Testis (tissue), 3 donors: Measurements from ENCODE around the gene STXBP6. TPM values are rescaled to one million over a fixed set of nuclear protein-coding genes. Genes with fewer than 3 reads are reported as not detected.

Experiments used
- DNase-seq: peaks from one replicate; pipeline ENCODE4 v3.0.0-alpha.2; 2019
- H3K27ac ChIP-seq, 2 donors: fragments of 200-600 bp; sonication (generic); one replicate each; pipeline ENCODE4 v1.5.1; 2019
- H3K27me3 ChIP-seq: fragments of 200-600 bp; sonication (generic); one replicate; pipeline ENCODE4 v1.5.1; 2019
- H3K36me3 ChIP-seq: fragments of 200-600 bp; sonication (generic); one replicate; pipeline ENCODE4 v1.5.1; 2017; ENCODE audit warnings: low read depth; ENCODE audit errors: missing control alignments
- H3K4me1 ChIP-seq: fragments of 200-600 bp; sonication (generic); one replicate; pipeline ENCODE4 v1.5.1; 2019
- H3K4me3 ChIP-seq, 2 donors: fragments of 200-600 bp; sonication (generic); one replicate each; pipeline ENCODE4 v1.5.1; 2017 to 2019
- H3K9me3 ChIP-seq: fragments of 200-600 bp; sonication (generic); one replicate; pipeline ENCODE4 v1.5.1; 2017
- CTCF ChIP-seq, 3 experiments: fragments of 450-650 bp in 2 of 3; fragments of 200-600 bp in 1 of 3; sonication (generic) in 1 of 3; IDR thresholded peaks; one replicate each; pipeline ENCODE4 v1.5.1; 2016 to 2019; ENCODE audit warnings: antibody characterized with exemption in 3 of 3, mild to moderate bottlenecking in 2 of 3, moderate library complexity in 1 of 3
- POLR2A ChIP-seq: fragments of 450-650 bp; IDR thresholded peaks from one replicate; pipeline ENCODE4 v1.6.1; 2017; ENCODE audit warnings: antibody characterized with exemption, mild to moderate bottlenecking, moderate library complexity
- WGBS, 2 donors: methylation state at CpG; one replicate each; pipeline ENCODE4 v1.1.5; 2018; 5-methylcytosine and 5-hydroxymethylcytosine counted together
- intact Hi-C: fragments of 100-400 bp; cut with DNase I; formaldehyde crosslinking; loops from one replicate; pipeline ENCODE4 v1.15.1; 2023; ENCODE audit warnings: low total_unique reads
- polyA plus RNA-seq: library from polyadenylated mRNA; stranded (reverse); fragments of 350-450 nt; fragmentation: Illumina TruSeq; extraction: RNeasy Lipid Tissue Mini Kit (QIAGEN cat#74804); gene quantifications from one replicate; pipeline ENCODE4 v1.2.3, GENCODE V29; 2014; ENCODE audit warnings: low read depth, low replicate concordance; ENCODE audit not compliant: insufficient read depth
- total RNA-seq, 2 donors: library from RNA; depleted of rRNA; stranded (reverse); fragments of >200 nt; gene quantifications; one replicate each; pipeline ENCODE4 v1.2.3, GENCODE V29; 2016

The STXBP6 gene
- total and polyA plus RNA-seq, 3 donors from 2014 or later: 4.7 to 11.3 (median 8.6) TPM

GRCh38 chr14:24818823-24819341, 231.1 kb downstream of the STXBP6 start:
- DNase-seq: no peak
- no peak for TF ChIP-seq POLR2A
- no peak for TF ChIP-seq CTCF (IDR thresholded peaks at IDR 0.05)

GRCh38 chr14:24818058-24818822, 231.7 kb downstream of the STXBP6 start:
- intact Hi-C loops: no loop called here
- H3K4me3 ChIP-seq: no peak overlapping the region
- H3K27me3 ChIP-seq: no peaks in the 10 kb centered on the region
- H3K9me3 ChIP-seq: no peaks in the 10 kb centered on the region
- no peak for DNase-seq
- H3K4me1 ChIP-seq: no peaks in the 10 kb centered on the region
- TF ChIP-seq POLR2A (no peak), CTCF (IDR thresholded peaks at IDR 0.05) (no peak)
- WGBS, 2 donors: 41 to 44% methylated on average over 15 of the region's 15 CpGs
- H3K36me3 ChIP-seq: no peaks in the 10 kb centered on the region
- H3K27ac ChIP-seq: no peak overlapping the region

More at GRCh38 chr14:24818823-24819341, 231.1 kb downstream of the STXBP6 start:
- Histone ChIP-seq H3K27me3 (no peaks in the 10 kb centered on the region), H3K4me3 (no peak overlapping the region), H3K4me1 (no peaks in the 10 kb centered on the region), H3K36me3 (no peaks in the 10 kb centered on the region), H3K27ac (no peak overlapping the region), H3K9me3 (no peaks in the 10 kb centered on the region)
- intact Hi-C loops: no loop called here
- WGBS, 2 donors: 91% methylated on average over 13 of the region's 13 CpGs

GRCh38 chr14:24817212-24818057, 232.5 kb downstream of the STXBP6 start:
- H3K27ac ChIP-seq: no peak overlapping the region
- intact Hi-C loops: no loop called here

GRCh38 chr14:24816929-24817211, 233.1 kb downstream of the STXBP6 start:
- TF ChIP-seq CTCF (IDR thresholded peaks at IDR 0.05) (no peak), POLR2A (no peak)
- Histone ChIP-seq H3K4me3 (no peak overlapping the region), H3K4me1 (no peaks in the 10 kb centered on the region), H3K27ac (no peak overlapping the region), H3K9me3 (no peaks in the 10 kb centered on the region), H3K36me3 (no peaks in the 10 kb centered on the region), H3K27me3 (no peaks in the 10 kb centered on the region)
- intact Hi-C loops: no loop called here
- 95% methylated on average over 3 of the region's 3 CpGs for WGBS, 2 donors
- no peak for DNase-seq

More at GRCh38 chr14:24817212-24818057, 232.5 kb downstream of the STXBP6 start:
- no peaks in the 10 kb centered on the region for H3K27me3 ChIP-seq
- no peaks in the 10 kb centered on the region for H3K4me1 ChIP-seq
- TF ChIP-seq POLR2A (no peak), CTCF (IDR thresholded peaks at IDR 0.05) (no peak)
- H3K9me3 ChIP-seq: no peaks in the 10 kb centered on the region
- 63 to 65% methylated on average over 11 of the region's 11 CpGs for WGBS, 2 donors
- no peak overlapping the region for H3K4me3 ChIP-seq
- DNase-seq: no peak
- no peaks in the 10 kb centered on the region for H3K36me3 ChIP-seq
